Stimulated activated effector memory CD8-positive, alpha-beta T cell treated with anti-CD3 and anti-CD28 coated beads, Interleukin-12 subunit alpha, Interleukin-12 subunit beta, amount 100 ng/mL, for 72 hours (primary cell): ENCODE data around the gene HAGHL.
"Not testable (repeated sequence)": the region's sequence is repeated elsewhere in the genome, so short reads cannot be mapped to it uniquely, and the experiment has no call there.

ENCODE experiments used
- ATAC-seq: fragments of 150-1000 bp; cut with Tn5 transposase; 2 replicates; pipeline ENCODE4 v1.10.0; 2021
- DNase-seq, 2 donors: peaks; one replicate each; pipeline ENCODE4 v3.0.0; 2021 to 2022; ENCODE audit warnings: low spot score in 2 of 2
- H3K27ac Mint-ChIP-seq: one replicate; pipeline ENCODE4 v1.8.0; 2022; ENCODE audit warnings: mild to moderate bottlenecking, mixed read lengths
- H3K36me3 Mint-ChIP-seq: one replicate; pipeline ENCODE4 v1.8.0; 2022; ENCODE audit warnings: mild to moderate bottlenecking, mixed read lengths
- H3K4me1 Mint-ChIP-seq: one replicate; pipeline ENCODE4 v1.8.0; 2022; ENCODE audit warnings: mixed read lengths
- H3K4me3 Mint-ChIP-seq: one replicate; pipeline ENCODE4 v1.8.0; 2022; ENCODE audit warnings: mild to moderate bottlenecking, mixed read lengths
- H3K9me3 Mint-ChIP-seq: one replicate; pipeline ENCODE4 v1.8.0; 2022; ENCODE audit warnings: mixed read lengths

The HAGHL gene

DNA sequence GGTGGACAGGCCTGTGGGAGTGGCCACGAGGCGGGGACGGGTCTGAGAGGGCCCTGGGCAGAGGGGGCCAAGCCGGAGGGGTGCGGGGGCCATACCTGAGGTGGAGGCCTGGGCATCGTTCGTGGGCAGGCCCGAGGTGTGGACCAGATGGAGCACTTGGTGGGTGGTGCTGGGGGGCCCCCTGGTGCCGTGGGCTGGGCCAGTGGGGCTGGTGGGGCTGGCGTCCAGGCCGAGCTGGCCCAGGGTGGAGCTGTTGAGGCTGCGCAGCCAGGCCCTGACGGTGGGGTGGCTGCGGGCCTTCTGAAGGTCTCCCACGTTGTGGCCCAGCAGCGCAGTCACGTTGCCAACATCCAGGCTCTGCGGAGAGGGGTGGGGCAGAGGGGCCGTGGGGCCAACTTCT is 43.0 kb downstream of the HAGHL start:
- no peak overlapping the region for H3K27ac Mint-ChIP-seq
- DNase-seq (no peak), ATAC-seq (no peak)
- H3K36me3 Mint-ChIP-seq, result no peaks in the 10 kb centered on the region
- no peak overlapping the region for H3K4me3 Mint-ChIP-seq
- H3K4me1 Mint-ChIP-seq, result no peaks in the 10 kb centered on the region
- H3K9me3 Mint-ChIP-seq, result no peaks in the 10 kb centered on the region

DNA sequence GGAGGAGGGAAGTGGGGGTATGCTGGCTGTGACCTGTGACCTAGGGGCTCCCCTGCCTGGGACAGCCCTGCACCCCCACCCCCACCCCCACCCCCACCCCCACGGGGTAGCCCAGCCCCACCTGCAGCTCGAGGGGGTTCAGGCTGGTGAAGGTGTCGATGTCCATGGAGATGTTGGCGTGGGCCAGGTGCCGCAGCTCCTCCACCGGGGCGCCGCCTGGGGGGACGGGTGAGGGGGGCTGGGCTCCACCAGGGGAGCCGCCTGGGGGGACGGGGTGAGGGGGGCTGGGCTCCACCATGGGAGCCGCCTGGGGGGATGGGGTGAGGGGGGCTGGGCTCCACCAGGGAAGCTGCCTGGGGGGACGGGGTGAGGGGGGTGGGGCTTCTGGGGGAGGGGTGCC is 43.5 kb downstream of the HAGHL start:
- Mint-ChIP-seq H3K4me1 (no peaks in the 10 kb centered on the region), H3K4me3 (no peak overlapping the region)
- no peak for ATAC-seq

DNA sequence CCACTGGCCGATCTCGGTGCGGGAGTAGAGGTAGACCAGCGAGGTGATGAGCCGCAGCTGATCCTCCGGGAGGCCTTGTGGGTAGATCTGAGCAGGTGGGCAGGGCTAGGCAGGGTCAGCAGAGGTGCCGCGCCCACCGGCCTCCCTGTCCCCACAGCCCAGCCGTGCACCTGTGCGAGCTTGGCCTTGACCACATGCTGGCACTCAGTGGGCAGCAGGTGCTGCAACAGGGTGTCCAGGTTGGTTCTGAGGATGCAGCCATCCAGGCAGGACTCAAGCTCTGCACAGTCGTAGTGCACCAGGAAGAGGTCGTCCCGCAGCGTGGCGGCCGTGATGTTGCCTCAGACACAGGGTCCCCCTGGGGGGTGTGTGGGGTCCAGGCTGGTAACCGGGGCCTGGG is 46.1 kb downstream of the HAGHL start:
- ATAC-seq (no peak), DNase-seq (no peak)
- Mint-ChIP-seq H3K4me1 (peaks cover 4% of the 10 kb centered on the region), H3K27ac (no peak overlapping the region), H3K36me3 (no peaks in the 10 kb centered on the region), H3K4me3 (no peak overlapping the region), H3K9me3 (no peaks in the 10 kb centered on the region)

More for the DNA sequence above, 43.5 kb downstream of the HAGHL start:
- DNase-seq, result no peak
- Mint-ChIP-seq H3K27ac (no peak overlapping the region), H3K36me3 (no peaks in the 10 kb centered on the region), H3K9me3 (no peaks in the 10 kb centered on the region)

DNA sequence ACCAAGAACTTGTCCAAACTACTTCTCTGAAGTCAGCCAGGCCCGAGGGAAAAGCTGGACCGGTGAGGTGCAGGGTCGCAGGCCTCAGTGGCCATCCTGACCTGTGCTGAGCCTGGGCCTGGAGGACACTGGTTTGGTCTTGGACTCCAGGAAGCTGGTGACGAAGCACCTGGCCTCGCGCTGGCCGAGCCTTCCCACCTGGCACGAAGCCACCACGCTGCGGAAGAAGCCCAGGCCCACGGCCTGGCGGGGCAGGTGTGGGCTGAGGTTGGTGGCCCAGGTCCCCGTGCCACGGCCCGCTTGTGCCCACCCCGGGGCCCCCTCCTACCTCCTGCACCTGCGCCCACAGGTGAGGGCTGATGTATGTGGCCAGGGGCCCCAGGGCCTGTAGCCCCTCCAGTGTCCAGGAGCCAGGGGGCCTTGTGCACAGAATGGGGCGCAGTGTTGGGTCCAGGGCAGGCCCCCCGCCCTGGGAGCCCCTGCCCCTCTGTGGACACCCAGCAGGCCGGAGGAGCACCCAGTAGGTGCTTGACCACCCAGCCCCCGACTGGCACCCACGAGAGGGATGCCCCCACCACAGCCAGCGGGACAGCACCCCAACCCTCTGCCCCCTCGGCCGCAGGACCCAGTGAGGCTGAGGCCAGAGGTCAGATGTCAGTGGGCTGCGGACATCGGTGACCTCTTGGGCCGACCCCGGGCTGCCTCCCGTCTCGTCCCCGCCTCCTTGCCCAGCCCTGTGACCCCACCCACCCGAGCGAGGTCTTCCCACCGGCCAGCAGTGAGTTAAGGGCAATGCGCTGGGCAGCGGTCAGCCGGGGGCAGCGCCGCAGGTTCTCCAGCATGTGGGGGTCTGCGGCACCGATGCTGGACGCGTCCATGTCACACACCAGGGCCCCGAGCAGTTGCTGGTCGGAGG is 47.4 kb downstream of the HAGHL start:
- H3K4me1 Mint-ChIP-seq, result peaks cover 6% of the 10 kb centered on the region
- H3K27ac Mint-ChIP-seq, result no peak overlapping the region
- ATAC-seq (no peak), DNase-seq (no peak)
- H3K4me3 Mint-ChIP-seq, result no peak overlapping the region
- no peaks in the 10 kb centered on the region for H3K9me3 Mint-ChIP-seq
- no peaks in the 10 kb centered on the region for H3K36me3 Mint-ChIP-seq

DNA sequence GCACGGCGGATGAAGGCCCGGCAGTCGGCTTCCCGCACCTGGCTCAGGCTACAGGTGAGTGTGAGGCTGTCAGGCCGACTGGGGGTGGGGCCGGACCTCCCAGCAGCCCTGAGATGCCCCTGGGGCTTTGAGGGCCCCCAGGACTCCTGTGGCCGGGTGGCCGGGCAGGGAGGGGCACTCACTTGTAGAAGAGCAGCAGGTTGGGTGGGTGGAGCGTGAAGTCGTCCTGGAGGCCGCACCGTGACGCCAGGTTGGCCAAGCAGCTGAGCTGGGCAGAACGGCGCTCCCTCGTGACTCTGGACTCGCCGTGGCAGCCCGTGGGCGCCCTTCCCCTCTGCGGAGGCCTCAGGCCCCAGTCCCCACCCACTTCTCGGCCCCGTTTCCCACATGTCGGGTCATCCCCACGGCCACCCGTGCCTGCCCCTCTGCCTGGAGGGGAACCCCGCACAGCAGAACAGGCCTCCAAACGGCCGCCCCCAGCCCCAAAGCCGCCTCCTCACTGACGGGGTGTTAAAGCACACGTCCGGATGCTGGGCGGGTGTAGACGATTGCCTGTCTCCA is 48.4 kb downstream of the HAGHL start:
- no peak overlapping the region for H3K4me3 Mint-ChIP-seq

DNA sequence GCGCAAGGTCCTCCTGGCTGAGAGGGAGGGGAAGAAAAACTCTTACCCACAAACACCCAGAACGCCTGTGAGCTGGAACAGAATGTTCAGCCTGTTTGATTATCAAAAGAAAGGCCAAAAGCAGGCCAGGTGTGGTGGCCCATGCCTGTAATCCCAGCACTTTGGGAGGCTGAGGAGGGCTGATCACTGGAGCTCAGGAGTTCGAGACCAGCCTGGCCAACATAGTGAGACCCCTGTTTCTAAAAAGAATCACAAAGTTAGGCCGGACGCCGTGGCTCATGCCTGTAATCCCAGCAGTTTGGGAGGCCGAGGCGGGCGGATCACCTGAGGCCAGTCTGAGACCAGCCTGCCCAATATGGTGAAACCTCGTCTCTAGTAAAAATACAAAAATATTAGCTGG is 49.4 kb downstream of the HAGHL start:
- H3K27ac Mint-ChIP-seq, result not testable (repeated sequence)

More for the DNA sequence above, 48.4 kb downstream of the HAGHL start:
- no peak overlapping the region for H3K27ac Mint-ChIP-seq
- DNase-seq (no peak), ATAC-seq (no peak)
- peaks cover 6% of the 10 kb centered on the region for H3K4me1 Mint-ChIP-seq
- no peaks in the 10 kb centered on the region for H3K36me3 Mint-ChIP-seq
- no peaks in the 10 kb centered on the region for H3K9me3 Mint-ChIP-seq

DNA sequence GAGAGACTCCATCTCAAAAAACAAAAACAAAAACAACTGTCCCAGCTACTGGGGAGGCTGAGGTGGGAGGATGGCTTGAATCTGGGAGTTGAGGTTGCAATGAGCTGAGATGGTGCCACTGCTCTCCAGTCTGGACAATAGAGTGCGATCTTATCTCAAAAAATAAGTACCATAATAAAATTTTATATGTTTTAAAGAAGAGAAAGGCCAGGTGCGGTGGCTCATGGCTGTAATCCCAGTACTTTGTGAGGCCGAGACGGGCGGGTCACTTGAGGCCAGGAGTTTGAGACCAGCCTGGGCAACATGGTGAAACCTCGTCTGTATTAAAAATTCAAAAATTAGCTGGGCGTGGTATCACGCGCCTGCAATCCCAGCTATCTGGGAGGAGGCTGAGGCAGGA is 49.9 kb downstream of the HAGHL start:
- Mint-ChIP-seq H3K4me3 (no peak overlapping the region), H3K9me3 (no peaks in the 10 kb centered on the region), H3K27ac (no peak overlapping the region), H3K4me1 (peaks cover 6% of the 10 kb centered on the region), H3K36me3 (no peaks in the 10 kb centered on the region)
- ATAC-seq, result no peak
- DNase-seq, result no peak

More for the DNA sequence above, 49.4 kb downstream of the HAGHL start:
- H3K36me3 Mint-ChIP-seq, ATAC-seq, H3K9me3 Mint-ChIP-seq, DNase-seq, H3K4me3 Mint-ChIP-seq, H3K4me1 Mint-ChIP-seq: not testable (repeated sequence)

DNA sequence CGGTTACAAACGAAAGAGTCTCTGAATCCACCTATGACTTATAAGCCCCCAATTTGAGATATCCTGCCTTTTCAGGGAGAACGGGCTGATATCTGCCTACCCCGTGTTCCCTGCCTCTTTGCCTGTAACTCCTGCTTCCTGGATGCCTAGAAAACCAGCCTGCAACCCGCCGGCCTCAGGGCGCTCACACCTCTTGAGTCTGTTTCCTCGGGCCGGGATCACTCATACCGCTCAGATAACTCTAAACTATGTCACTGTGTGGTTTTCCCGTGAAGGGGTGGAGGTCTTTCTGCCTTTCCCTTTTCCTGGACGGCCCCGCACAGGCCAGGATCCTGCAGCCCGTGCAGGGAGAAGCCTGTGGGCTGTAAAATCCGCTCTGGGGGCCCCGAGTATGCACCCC is 50.9 kb downstream of the HAGHL start:
- Mint-ChIP-seq H3K36me3 (no peaks in the 10 kb centered on the region), H3K9me3 (no peaks in the 10 kb centered on the region), H3K4me1 (peaks cover 6% of the 10 kb centered on the region), H3K27ac (no peak overlapping the region), H3K4me3 (no peak overlapping the region)
- DNase-seq (no peak), ATAC-seq (no peak)

DNA sequence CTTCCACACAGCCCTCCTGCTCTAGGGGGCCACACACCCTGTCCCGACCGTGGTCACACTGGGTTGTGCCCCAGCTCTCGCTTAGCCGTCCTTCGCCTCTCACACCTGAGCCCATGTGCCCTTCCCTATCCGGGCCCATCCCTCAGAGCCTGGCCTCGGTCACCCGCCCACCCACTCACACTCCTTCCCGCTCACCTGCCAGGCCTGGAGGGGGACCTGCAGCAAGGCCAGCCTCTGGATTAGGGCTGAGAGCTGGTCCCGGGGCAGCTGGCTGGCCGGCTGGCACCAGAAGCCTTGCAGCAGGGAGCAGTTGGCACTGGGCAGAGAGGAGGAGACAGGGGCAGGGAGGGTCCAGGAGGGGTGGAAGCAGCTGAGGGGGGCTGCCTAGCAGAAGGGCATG is 51.5 kb downstream of the HAGHL start:
- ATAC-seq (no peak), DNase-seq (no peak)
- peaks cover 6% of the 10 kb centered on the region for H3K4me1 Mint-ChIP-seq
- no peaks in the 10 kb centered on the region for H3K36me3 Mint-ChIP-seq
- no peak overlapping the region for H3K27ac Mint-ChIP-seq
- H3K4me3 Mint-ChIP-seq, result no peak overlapping the region
- H3K9me3 Mint-ChIP-seq, result no peaks in the 10 kb centered on the region

DNA sequence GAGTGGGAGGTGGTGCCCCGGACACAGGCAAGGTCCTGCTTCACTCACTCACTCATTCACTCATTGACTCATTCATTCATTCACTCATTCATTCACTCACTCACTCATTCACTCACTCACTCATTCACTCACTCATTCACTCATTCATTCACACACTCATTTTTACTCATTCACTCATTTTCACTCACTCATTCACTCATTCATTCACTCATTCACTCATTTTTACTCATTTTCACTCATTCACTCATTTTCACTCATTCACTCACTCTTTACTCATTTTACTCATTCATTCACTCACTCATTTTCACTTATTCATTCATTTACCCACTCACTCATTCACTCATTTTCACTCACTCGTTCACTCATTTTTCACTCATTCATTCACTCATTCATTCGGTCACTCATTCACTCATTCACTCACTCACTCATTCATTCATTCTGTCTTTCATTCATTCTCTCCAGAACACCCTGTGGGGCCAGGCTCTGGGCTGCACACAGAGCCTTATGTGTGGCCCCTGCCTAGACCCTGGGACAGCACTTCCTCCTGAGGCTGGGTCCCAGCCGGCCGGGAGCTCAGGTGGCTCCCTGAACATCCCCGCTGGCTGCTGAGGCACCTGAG is 52.1 kb downstream of the HAGHL start:
- H3K4me3 Mint-ChIP-seq, result no peak overlapping the region
- H3K27ac Mint-ChIP-seq, result no peak overlapping the region
- peaks cover 6% of the 10 kb centered on the region for H3K4me1 Mint-ChIP-seq
- DNase-seq (no peak), ATAC-seq (no peak)
- no peaks in the 10 kb centered on the region for H3K36me3 Mint-ChIP-seq
- H3K9me3 Mint-ChIP-seq, result no peaks in the 10 kb centered on the region
